G401 (cell line): ENCODE results near the gene GYS1. TPM values are rescaled to one million over a fixed set of nuclear protein-coding genes. Genes with fewer than 3 reads are reported as not detected.

Experiments used
- DNase-seq: peaks from one replicate; pipeline ENCODE4 v3.0.0-alpha.2; 2015; ENCODE audit warnings: low spot score
- in situ Hi-C: cut with HindIII; loops from 2 replicates; pipeline ENCODE4 v1.10.0; 2016; ENCODE audit warnings: low sequenced_read_pairs, mixed read lengths
- total RNA-seq: library from RNA; depleted of rRNA; stranded (reverse); fragments of >200 nt; shearing (Covaris generic); gene quantifications from 2 replicates; pipeline ENCODE4 v1.2.3, GENCODE V29; 2014

The GYS1 gene
- total RNA-seq, 1 experiment from 2014 or later: 43.2 TPM

- DNase-seq: peak; percentile 47
- in situ Hi-C loops: no loop called here
Observed at GRCh38 chr19:48992581-48993174, 431 bp downstream of the GYS1 start.

GRCh38 chr19:48991873-48992580 lies 1.1 kb downstream of the GYS1 start:
- peak; percentile 58 for DNase-seq
- in situ Hi-C loops: no loop called here

GRCh38 chr19:48991011-48991609 lies 2.0 kb downstream of the GYS1 start:
- no peak for DNase-seq
- in situ Hi-C loops: no loop called here

GRCh38 chr19:48990400-48990799 lies 2.7 kb downstream of the GYS1 start:
- DNase-seq: no peak
- in situ Hi-C loops: no loop called here

- in situ Hi-C loops: no loop called here
- peak; percentile 26 for DNase-seq
Observed at GRCh38 chr19:48989701-48990291, 3.3 kb downstream of the GYS1 start.

GRCh38 chr19:48988860-48989259 lies 4.2 kb downstream of the GYS1 start:
- in situ Hi-C loops: no loop called here
- DNase-seq: no peak

GRCh38 chr19:48988286-48988685 lies 4.8 kb downstream of the GYS1 start:
- no peak for DNase-seq
- in situ Hi-C loops: no loop called here

- no peak for DNase-seq
- in situ Hi-C loops: no loop called here
Observed at GRCh38 chr19:48987323-48987722, 5.8 kb downstream of the GYS1 start.

- in situ Hi-C loops: no loop called here
Observed at GRCh38 chr19:48986211-48986610, 6.9 kb downstream of the GYS1 start.

GRCh38 chr19:48985711-48986110 lies 7.4 kb downstream of the GYS1 start:
- no peak for DNase-seq
- in situ Hi-C loops: no loop called here

More at GRCh38 chr19:48986211-48986610, 6.9 kb downstream of the GYS1 start:
- no peak for DNase-seq

GRCh38 chr19:48982280-48982679 lies 10.8 kb downstream of the GYS1 start:
- in situ Hi-C loops: no loop called here
- peak; percentile 26 for DNase-seq

GRCh38 chr19:48977061-48977460 lies 16.0 kb downstream of the GYS1 start:
- in situ Hi-C loops: no loop called here
- no peak for DNase-seq

- in situ Hi-C loops: no loop called here
- DNase-seq: peak; percentile 72
Observed at GRCh38 chr19:48975947-48976847, 16.9 kb downstream of the GYS1 start.

- DNase-seq: peak; percentile 86
- in situ Hi-C loops: no loop called here
Observed at GRCh38 chr19:48970923-48971395, 22.1 kb downstream of the GYS1 start.

- peak; percentile 28 for DNase-seq
- in situ Hi-C loops: no loop called here
Observed at GRCh38 chr19:48970139-48970766, 22.9 kb downstream of the GYS1 start.

- in situ Hi-C loops: no loop called here
- peak; percentile 70 for DNase-seq
Observed at GRCh38 chr19:48969276-48970138, 23.6 kb downstream of the GYS1 start.

GRCh38 chr19:48968813-48969218 lies 24.3 kb downstream of the GYS1 start:
- in situ Hi-C loops: no loop called here
- DNase-seq: no peak

GRCh38 chr19:48968179-48968661 lies 24.9 kb downstream of the GYS1 start:
- in situ Hi-C loops: no loop called here
- DNase-seq: no peak
